ENCODE data around the gene ATG5.

GRCh38 chr6:106252687-106253086 lies 72.9 kb downstream of the ATG5 start:
- TF ChIP-seq CTCF (IDR thresholded peaks at IDR 0.05), result no peak
- no peak for TF ChIP-seq EP300 (IDR thresholded peaks at IDR 0.05)
- no peak for TF ChIP-seq POLR2A (IDR thresholded peaks at IDR 0.05; ENCODE audit: low read depth)
- TF ChIP-seq POLR2AphosphoS5 (IDR thresholded peaks at IDR 0.05), result no peak
